ENCODE data around the gene CYYR1.

DNA sequence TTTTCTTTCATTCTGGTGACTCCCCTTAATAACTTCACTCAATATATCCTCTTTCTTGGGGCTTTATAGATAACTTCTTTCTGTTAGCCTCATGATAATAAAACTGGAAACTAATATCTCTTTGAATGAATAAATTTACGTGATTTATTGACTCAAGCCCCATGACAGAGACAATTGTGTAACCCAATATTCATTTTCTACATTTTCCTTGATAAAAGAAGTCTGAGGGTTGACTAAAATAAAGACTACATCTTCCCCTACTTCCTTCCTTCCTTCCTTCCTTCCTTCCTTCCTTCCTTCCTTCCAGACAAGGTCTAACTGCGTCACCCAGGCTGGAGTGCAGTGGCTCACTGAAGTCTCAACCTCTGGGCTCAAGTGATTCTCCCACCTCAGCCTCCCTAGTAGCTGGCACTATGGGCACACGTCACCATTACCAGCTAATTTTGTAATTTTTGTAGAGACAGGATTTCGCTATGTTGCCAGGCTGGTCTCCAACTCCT is 85.1 kb downstream of the CYYR1 start:
- TF ChIP-seq EZH2 (IDR thresholded peaks at IDR 0.05; ENCODE audit: insufficient read depth, poor library complexity, severe bottlenecking) (no peak), EZH2phosphoT487 (IDR thresholded peaks at IDR 0.05; ENCODE audit: insufficient read depth, low read depth) (no peak)
